GM12878 (cell line): ENCODE data around the gene SLC15A4. TPM values are rescaled to one million over a fixed set of nuclear protein-coding genes. Genes with fewer than 3 reads are reported as not detected.

ENCODE experiments used
- ATAC-seq: fragments of 200-7000 bp; cut with Tn5 transposase; 3 replicates; pipeline ENCODE4 v1.9.1; 2020; ENCODE audit warnings: mild to moderate bottlenecking, moderate library complexity
- BruUV-seq: library from RNA; stranded (reverse); fragments of 400-500 nt; replicated peaks from 2 replicates; lab custom pipeline; 2021; lab: Mats Ljungman, UMichigan
- CTCF ChIA-PET: fragments of 300-600 bp; sonication (Branson Sonifier 250); formaldehyde crosslinking; extraction: SDS; loops from one replicate; lab custom pipeline; 2021; ENCODE audit warnings: inconsistent platforms; lab: Yijun Ruan, JAX
- POLR2A ChIA-PET: fragments of 350-600 bp; formaldehyde crosslinking; extraction: SDS; loops from one replicate; lab custom pipeline; 2021; ENCODE audit warnings: inconsistent platforms; lab: Charles Lee
- RAD21 ChIA-PET: fragments of 300-600 bp; sonication (Branson Sonifier 250); formaldehyde crosslinking; loops from one replicate; lab custom pipeline; 2023; ENCODE audit warnings: antibody characterized with exemption; ENCODE audit not compliant: unreplicated experiment; lab: Charles Lee
- SMC1A ChIA-PET: fragments of 300-600 bp; sonication (Branson Sonifier 250); formaldehyde crosslinking; loops from one replicate; lab custom pipeline; 2023; ENCODE audit not compliant: unreplicated experiment, uncharacterized antibody; lab: Charles Lee
- DNase-seq: peaks from one replicate; pipeline ENCODE4 v3.0.0-alpha.2; 2011; ENCODE audit warnings: low read depth, low spot score
- FAIRE-seq: peaks from 3 replicates; lab custom pipeline; 2011; peaks lifted over from hg19 to GRCh38; lab: Jason Lieb, UNC
- H2AFZ ChIP-seq: 2 replicates; pipeline ENCODE4 v1.6.0; 2011; ENCODE audit warnings: low read depth, low read length, control low read depth; ENCODE audit not compliant: control insufficient read depth
- H3K27ac ChIP-seq: 2 replicates; pipeline ENCODE4 v1.5.1; 2011; ENCODE audit warnings: control low read depth; ENCODE audit not compliant: control insufficient read depth, insufficient read depth
- H3K27me3 ChIP-seq, 2 experiments: replicated peaks in 1 of 2; 2 replicates each; pipeline versions ENCODE4 v1.6.0 to v1.6.1; 2011; ENCODE audit warnings: low read length in 1 of 2; ENCODE audit not compliant: control insufficient read depth in 2 of 2, insufficient read depth in 2 of 2
- H3K36me3 ChIP-seq, 2 experiments: 2 replicates each; pipeline ENCODE4 v1.5.1; 2011; ENCODE audit warnings: low read length in 1 of 2; ENCODE audit not compliant: control insufficient read depth in 2 of 2, insufficient read depth in 2 of 2
- H3K4me1 ChIP-seq: 2 replicates; pipeline ENCODE4 v1.6.1; 2011; ENCODE audit warnings: mild to moderate bottlenecking, low read length, moderate library complexity, mixed read lengths; ENCODE audit not compliant: control insufficient read depth, insufficient read depth
- H3K4me2 ChIP-seq: 2 replicates; pipeline ENCODE4 v1.6.0; 2011; ENCODE audit warnings: control low read depth; ENCODE audit not compliant: control insufficient read depth, insufficient read depth
- H3K4me3 ChIP-seq: fragments of 200-600 bp; sonication (generic); 2 replicates; pipeline ENCODE4 v1.5.1; 2016
- H3K79me2 ChIP-seq: 2 replicates; pipeline ENCODE4 v1.6.0; 2011; ENCODE audit warnings: low read length; ENCODE audit not compliant: control insufficient read depth, insufficient read depth
- H3K9ac ChIP-seq: 2 replicates; pipeline ENCODE4 v1.8.0; 2011; ENCODE audit warnings: low read length, control low read depth, mixed read lengths; ENCODE audit not compliant: control insufficient read depth, insufficient read depth
- H3K9me3 ChIP-seq: replicated peaks from 3 replicates; pipeline ENCODE4 v1.5.1; 2011; ENCODE audit warnings: mild to moderate bottlenecking, low read length; ENCODE audit not compliant: control insufficient read depth, insufficient read depth
- H4K20me1 ChIP-seq: 2 replicates; pipeline ENCODE4 v1.6.0; 2011; ENCODE audit not compliant: control insufficient read depth, insufficient read depth
- CHD2 ChIP-seq: IDR thresholded peaks from 2 replicates; pipeline ENCODE4 v1.6.1; 2011; ENCODE audit warnings: low read depth, low read length, improper control_type of control experiment, borderline replicate concordance
- HDAC2 ChIP-seq: fragments of 200-600 bp; sonication (generic); IDR thresholded peaks from 2 replicates; pipeline ENCODE4 v1.6.1; 2017
- LARP7 ChIP-seq: fragments of 450-650 bp; IDR thresholded peaks from 2 replicates; pipeline ENCODE4 v1.6.1; 2017; ENCODE audit warnings: mild to moderate bottlenecking
- MEF2B ChIP-seq: fragments of 450-650 bp; IDR thresholded peaks from 2 replicates; pipeline ENCODE4 v1.6.1; 2018; ENCODE audit warnings: mild to moderate bottlenecking, moderate library complexity; ENCODE audit not compliant: partially characterized antibody, poor library complexity, severe bottlenecking
- NRF1 ChIP-seq: conservative IDR thresholded peaks from 2 replicates; pipeline ENCODE4 v1.6.1; 2011; ENCODE audit warnings: mild to moderate bottlenecking, low read depth, low read length, improper control_type of control experiment
- RBBP5 ChIP-seq: fragments of 200-600 bp; sonication (generic); conservative IDR thresholded peaks from 2 replicates; pipeline ENCODE4 v1.6.1; 2016
- SMAD1 ChIP-seq: fragments of 450-650 bp; IDR thresholded peaks from 2 replicates; pipeline ENCODE4 v1.6.1; 2018; ENCODE audit warnings: mild to moderate bottlenecking, low read depth; ENCODE audit not compliant: partially characterized antibody
- SP1 ChIP-seq: IDR thresholded peaks from one replicate; pipeline ENCODE4 v1.6.1; 2011; ENCODE audit warnings: low read depth, low read length
- SUZ12 ChIP-seq: fragments of 200-600 bp; sonication (generic); IDR thresholded peaks from one replicate; pipeline ENCODE4 v1.6.1; 2018; ENCODE audit warnings: antibody characterized with exemption, mild to moderate bottlenecking; ENCODE audit not compliant: unreplicated experiment
- WGBS: methylation state at CpG from one replicate; pipeline ENCODE4 v1.1.6; 2016; ENCODE audit warnings: low lambda C conversion rate; ENCODE audit not compliant: insufficient replicate concordance, insufficient coverage; ENCODE audit errors: missing lambda C conversion rate; 5-methylcytosine and 5-hydroxymethylcytosine counted together
- in situ Hi-C: fragments of 300-500 bp; cut with MboI; formaldehyde crosslinking; loops from 9 replicates; pipeline ENCODE4 v1.14.3; 2018; ENCODE audit warnings: mixed read lengths
- intact Hi-C: fragments of 100-400 bp; cut with micrococcal nuclease; formaldehyde crosslinking; loops from one replicate; pipeline ENCODE4 v1.14.2; 2022; ENCODE audit not compliant: unreplicated experiment
- polyA plus RNA-seq, 11 experiments: library from polyadenylated mRNA; depleted of rRNA in 4 of 11; unstranded in 6 of 11; stranded (reverse) in 5 of 11; fragments of >200 nt; fragmentation: Nextera tagmentation in 4 of 11; fragmentation: Illumina TruSeq in 1 of 11; extraction: Ambion mirVana in 4 of 11; extraction: Trizol in 1 of 11; gene quantifications; 1 replicate in 1 of 11; 2 replicates in 10 of 11; pipeline versions ENCODE4 v1.2.1 to v1.2.3, GENCODE V29; 2011 to 2016; ENCODE audit warnings: inconsistent platforms in 2 of 11, missing spikeins in 2 of 11, low read depth in 1 of 11
- total RNA-seq, 4 experiments: library from RNA; depleted of rRNA in 3 of 4; stranded (reverse); fragments of >200 nt in 3 of 4; fragmentation: Illumina TruSeq in 1 of 4; extraction: Trizol in 1 of 4; gene quantifications; 2 replicates each; pipeline versions ENCODE4 v1.2.1 to v1.2.3, GENCODE V29; 2013 to 2021
- TF ChIP-seq, protein P1 (sequence below): fragments of 450-650 bp; IDR thresholded peaks from 2 replicates; pipeline ENCODE4 v1.6.1; 2017; ENCODE audit warnings: mild to moderate bottlenecking, low read depth, inconsistent platforms; ENCODE audit not compliant: poor library complexity, severe bottlenecking
- TF ChIP-seq, protein P2 (sequence below): fragments of 450-650 bp; IDR thresholded peaks from 2 replicates; pipeline ENCODE4 v1.6.1; 2016; ENCODE audit warnings: mild to moderate bottlenecking
- TF ChIP-seq, protein P3 (sequence below): fragments of 450-650 bp; IDR thresholded peaks from 2 replicates; pipeline ENCODE4 v1.6.1; 2017; ENCODE audit warnings: borderline replicate concordance
- TF ChIP-seq, protein P4 (sequence below): IDR thresholded peaks from 2 replicates; pipeline ENCODE4 v1.6.1; 2011; ENCODE audit warnings: low read depth, mild to moderate bottlenecking, low read length, moderate library complexity, borderline replicate concordance; ENCODE audit errors: extremely low read depth

Gene SLC15A4
- total and polyA plus RNA-seq, 10 of the 15 experiments (the other 5 are each of a cell fraction or from before 2014, with no cell fraction given), result 12.7 to 257 (median 36.6) TPM

DNA sequence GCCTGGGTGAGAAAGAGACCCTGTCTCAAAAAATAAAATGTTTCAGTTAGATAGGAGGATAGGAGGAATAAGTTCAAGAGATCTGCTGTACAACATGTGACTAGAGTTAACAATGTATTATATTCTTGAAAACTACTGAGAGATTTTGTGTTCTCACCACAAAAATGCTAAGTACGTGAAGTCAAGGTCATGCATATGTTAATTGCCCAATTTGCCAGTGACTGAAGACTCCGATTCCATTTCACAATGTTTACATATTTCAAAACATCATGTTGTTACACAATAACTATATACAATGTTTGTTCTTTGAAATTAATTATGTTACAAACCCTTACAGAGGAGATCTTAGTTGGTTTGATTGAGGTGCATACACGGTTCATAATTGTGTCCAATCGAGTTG is 52.1 kb downstream of the SLC15A4 start:
- in situ Hi-C loops, result no loop called here
- TF ChIP-seq, protein P1, sequence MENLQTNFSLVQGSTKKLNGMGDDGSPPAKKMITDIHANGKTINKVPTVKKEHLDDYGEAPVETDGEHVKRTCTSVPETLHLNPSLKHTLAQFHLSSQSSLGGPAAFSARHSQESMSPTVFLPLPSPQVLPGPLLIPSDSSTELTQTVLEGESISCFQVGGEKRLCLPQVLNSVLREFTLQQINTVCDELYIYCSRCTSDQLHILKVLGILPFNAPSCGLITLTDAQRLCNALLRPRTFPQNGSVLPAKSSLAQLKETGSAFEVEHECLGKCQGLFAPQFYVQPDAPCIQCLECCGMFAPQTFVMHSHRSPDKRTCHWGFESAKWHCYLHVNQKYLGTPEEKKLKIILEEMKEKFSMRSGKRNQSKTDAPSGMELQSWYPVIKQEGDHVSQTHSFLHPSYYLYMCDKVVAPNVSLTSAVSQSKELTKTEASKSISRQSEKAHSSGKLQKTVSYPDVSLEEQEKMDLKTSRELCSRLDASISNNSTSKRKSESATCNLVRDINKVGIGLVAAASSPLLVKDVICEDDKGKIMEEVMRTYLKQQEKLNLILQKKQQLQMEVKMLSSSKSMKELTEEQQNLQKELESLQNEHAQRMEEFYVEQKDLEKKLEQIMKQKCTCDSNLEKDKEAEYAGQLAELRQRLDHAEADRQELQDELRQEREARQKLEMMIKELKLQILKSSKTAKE, result no peak
- no peak for TF ChIP-seq NRF1
- TF ChIP-seq, protein P2, sequence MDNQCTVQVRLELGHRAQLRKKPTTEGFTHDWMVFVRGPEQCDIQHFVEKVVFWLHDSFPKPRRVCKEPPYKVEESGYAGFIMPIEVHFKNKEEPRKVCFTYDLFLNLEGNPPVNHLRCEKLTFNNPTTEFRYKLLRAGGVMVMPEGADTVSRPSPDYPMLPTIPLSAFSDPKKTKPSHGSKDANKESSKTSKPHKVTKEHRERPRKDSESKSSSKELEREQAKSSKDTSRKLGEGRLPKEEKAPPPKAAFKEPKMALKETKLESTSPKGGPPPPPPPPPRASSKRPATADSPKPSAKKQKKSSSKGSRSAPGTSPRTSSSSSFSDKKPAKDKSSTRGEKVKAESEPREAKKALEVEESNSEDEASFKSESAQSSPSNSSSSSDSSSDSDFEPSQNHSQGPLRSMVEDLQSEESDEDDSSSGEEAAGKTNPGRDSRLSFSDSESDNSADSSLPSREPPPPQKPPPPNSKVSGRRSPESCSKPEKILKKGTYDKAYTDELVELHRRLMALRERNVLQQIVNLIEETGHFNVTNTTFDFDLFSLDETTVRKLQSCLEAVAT, result no peak
- TF ChIP-seq, protein P3, sequence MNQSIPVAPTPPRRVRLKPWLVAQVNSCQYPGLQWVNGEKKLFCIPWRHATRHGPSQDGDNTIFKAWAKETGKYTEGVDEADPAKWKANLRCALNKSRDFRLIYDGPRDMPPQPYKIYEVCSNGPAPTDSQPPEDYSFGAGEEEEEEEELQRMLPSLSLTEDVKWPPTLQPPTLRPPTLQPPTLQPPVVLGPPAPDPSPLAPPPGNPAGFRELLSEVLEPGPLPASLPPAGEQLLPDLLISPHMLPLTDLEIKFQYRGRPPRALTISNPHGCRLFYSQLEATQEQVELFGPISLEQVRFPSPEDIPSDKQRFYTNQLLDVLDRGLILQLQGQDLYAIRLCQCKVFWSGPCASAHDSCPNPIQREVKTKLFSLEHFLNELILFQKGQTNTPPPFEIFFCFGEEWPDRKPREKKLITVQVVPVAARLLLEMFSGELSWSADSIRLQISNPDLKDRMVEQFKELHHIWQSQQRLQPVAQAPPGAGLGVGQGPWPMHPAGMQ, result no peak
- TF ChIP-seq RBBP5, result no peak
- no peak for TF ChIP-seq SMAD1
- no peak for TF ChIP-seq SUZ12
- TF ChIP-seq LARP7, result no peak
- TF ChIP-seq CHD2, result no peak
- no peak for TF ChIP-seq HDAC2
- no peak for TF ChIP-seq SP1
- no peak for TF ChIP-seq MEF2B
- TF ChIP-seq, protein P4, sequence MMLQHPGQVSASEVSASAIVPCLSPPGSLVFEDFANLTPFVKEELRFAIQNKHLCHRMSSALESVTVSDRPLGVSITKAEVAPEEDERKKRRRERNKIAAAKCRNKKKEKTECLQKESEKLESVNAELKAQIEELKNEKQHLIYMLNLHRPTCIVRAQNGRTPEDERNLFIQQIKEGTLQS, result no peak
- Histone ChIP-seq H3K4me1 (no peaks in the 10 kb centered on the region), H2AFZ (no peak overlapping the region), H3K4me3 (no peak overlapping the region), H3K36me3 (no peaks in the 10 kb centered on the region), H4K20me1 (no peaks in the 10 kb centered on the region), H3K9ac (no peak overlapping the region), H3K9me3 (no peaks in the 10 kb centered on the region), H3K79me2 (no peaks in the 10 kb centered on the region), H3K27ac (no peak overlapping the region), H3K27me3 (no peaks in the 10 kb centered on the region; a peak in 2 of 4 replicates), H3K4me2 (no peak overlapping the region)
- intact Hi-C loops, result no loop called here
- 55% methylated on average over 4 of the region's 4 CpGs for WGBS
- POLR2A ChIA-PET, result no interaction called here
- SMC1A ChIA-PET, result no interaction called here
- no TSS peak for BruUV-seq
- CTCF ChIA-PET, result interaction anchor here (1.1 kb wide), 1 partner anchor 27 kb away, joined by 3 read pairs; no protein-coding TSS in a partner anchor
- RAD21 ChIA-PET, result interaction anchor here (1.8 kb wide), 1 partner anchor 10 kb away, joined by 8 read pairs; no protein-coding TSS in a partner anchor
- FAIRE-seq, result no peak
- no peak for DNase-seq
- no peak for ATAC-seq
